NCI-H2171 treated with DMSO at 0.1 percent for 48 hours (cell line): ENCODE measurements around the gene RALGAPA2.

Experiments used
- DNase-seq: peaks from one replicate; lab custom pipeline; 2025; lab: John Stamatoyannopoulos, UW

Gene RALGAPA2

GRCh38 chr20:20436689-20437088 is 275.8 kb downstream of the RALGAPA2 start:
- DNase-seq = no peak

- no peak for DNase-seq
These were observed 277.0 kb downstream of the RALGAPA2 start for GRCh38 chr20:20435453-20435852.

GRCh38 chr20:20432618-20433286 is 279.7 kb downstream of the RALGAPA2 start:
- no peak for DNase-seq

GRCh38 chr20:20430066-20430465 is 282.4 kb downstream of the RALGAPA2 start:
- DNase-seq = no peak

- DNase-seq = no peak
These were observed 284.4 kb downstream of the RALGAPA2 start for GRCh38 chr20:20428067-20428466.

- DNase-seq = peak; percentile 61
These were observed 285.1 kb downstream of the RALGAPA2 start for GRCh38 chr20:20427227-20427864.

GRCh38 chr20:20426655-20426907 is 285.9 kb downstream of the RALGAPA2 start:
- no peak for DNase-seq

- DNase-seq = no peak
These were observed 286.4 kb downstream of the RALGAPA2 start for GRCh38 chr20:20425823-20426654.

- no peak for DNase-seq
These were observed 289.3 kb downstream of the RALGAPA2 start for GRCh38 chr20:20423117-20423516.

- DNase-seq = no peak
These were observed 294.4 kb downstream of the RALGAPA2 start for GRCh38 chr20:20417876-20418676.

GRCh38 chr20:20415321-20415720 is 297.1 kb downstream of the RALGAPA2 start:
- no peak for DNase-seq

- DNase-seq = no peak
These were observed 297.7 kb downstream of the RALGAPA2 start for GRCh38 chr20:20414640-20415220.

- no peak for DNase-seq
These were observed 298.6 kb downstream of the RALGAPA2 start for GRCh38 chr20:20413810-20414281.

- peak; percentile 43 for DNase-seq
These were observed 299.7 kb downstream of the RALGAPA2 start for GRCh38 chr20:20412750-20413149.

GRCh38 chr20:20411836-20412235 is 300.6 kb downstream of the RALGAPA2 start:
- DNase-seq = peak; percentile 79

- peak; percentile 81 for DNase-seq
These were observed 301.0 kb downstream of the RALGAPA2 start for GRCh38 chr20:20411402-20411801.

- DNase-seq = peak; percentile 98
These were observed 301.8 kb downstream of the RALGAPA2 start for GRCh38 chr20:20410678-20411077.

- no peak for DNase-seq
These were observed 303.1 kb downstream of the RALGAPA2 start for GRCh38 chr20:20409331-20409730.

GRCh38 chr20:20407891-20408805 is 304.3 kb downstream of the RALGAPA2 start:
- peak; percentile 93 for DNase-seq

GRCh38 chr20:20406306-20406705 is 306.1 kb downstream of the RALGAPA2 start:
- no peak for DNase-seq

GRCh38 chr20:20405623-20406022 is 306.8 kb downstream of the RALGAPA2 start:
- peak; percentile 98 for DNase-seq
